Hematopoietic multipotent progenitor cell treated with erythropoietin and hydrocortisone succinate and interleukin-3 and kit ligand, for 17 days (in vitro differentiated cells): ENCODE results near the gene DPH6.
"Not testable (repeated sequence)": the region's sequence is repeated elsewhere in the genome, so short reads cannot be mapped to it uniquely, and the experiment has no call there.

Source experiments
- DNase-seq: peaks from one replicate; pipeline ENCODE4 v3.0.0-alpha.2; 2015; ENCODE audit warnings: low spot score

DPH6 gene

DNA sequence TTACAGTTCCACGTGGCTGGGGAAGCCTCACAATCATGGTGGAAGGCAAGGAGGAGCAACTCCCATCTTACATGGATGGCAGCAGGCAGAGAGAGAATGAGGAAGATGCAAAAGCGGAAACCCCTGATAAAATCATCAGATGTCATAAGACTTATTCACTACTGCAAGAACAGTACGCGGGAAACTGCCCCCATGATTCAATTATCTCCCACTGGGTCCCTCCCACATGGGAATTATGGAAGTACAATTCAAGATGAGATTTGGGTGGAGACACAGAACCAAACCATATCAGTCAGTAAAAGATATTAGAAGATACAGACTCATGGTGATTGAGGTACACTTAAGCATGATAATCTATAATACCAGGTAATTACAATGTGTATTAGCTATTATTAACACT, 217.1 kb downstream of the DPH6 start:
- DNase-seq, result not testable (repeated sequence)

DNA sequence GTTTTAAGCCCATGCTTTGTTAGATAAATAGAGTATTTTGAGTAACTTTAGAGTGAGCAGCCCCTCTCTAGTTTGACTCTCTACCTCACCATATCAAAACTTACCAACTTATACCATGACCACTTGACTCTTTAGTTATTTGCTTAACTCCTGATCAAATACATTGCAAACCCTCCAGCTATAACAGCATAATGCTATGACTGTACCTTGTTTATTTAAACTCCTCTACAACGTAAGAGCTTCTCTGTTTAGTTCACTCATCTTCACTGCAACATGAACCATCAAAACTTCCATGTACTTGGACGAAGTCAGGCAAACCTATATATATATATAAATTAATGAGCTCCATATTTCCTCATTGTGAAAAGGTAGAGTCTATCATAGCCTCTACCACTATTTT, 218.2 kb downstream of the DPH6 start:
- DNase-seq, result no peak

DNA sequence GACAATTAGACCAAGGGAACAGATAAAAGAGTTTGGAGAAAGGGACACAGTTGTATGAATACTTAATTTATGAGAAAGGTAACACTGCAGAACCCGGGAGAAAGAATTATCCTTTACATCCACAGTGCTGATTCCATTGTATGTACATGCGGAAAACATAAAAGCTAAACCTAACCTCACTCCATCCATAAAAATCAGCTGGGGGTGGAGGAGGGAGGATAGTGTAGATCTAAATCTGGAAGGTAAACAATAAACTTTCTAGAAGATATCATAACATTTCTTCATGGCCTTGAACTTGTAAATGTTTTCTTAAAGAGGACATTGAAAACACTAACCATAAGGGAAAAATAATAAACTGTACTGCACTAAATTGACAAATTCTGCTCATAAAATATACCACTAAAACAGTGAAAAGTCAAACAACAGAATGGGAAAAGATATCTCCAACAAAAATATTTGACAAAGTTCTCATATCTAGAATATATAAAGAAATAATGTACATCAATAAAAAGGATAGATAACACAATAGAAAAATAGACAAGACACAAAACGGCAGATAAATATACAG, 220.5 kb downstream of the DPH6 start:
- DNase-seq, result no peak

DNA sequence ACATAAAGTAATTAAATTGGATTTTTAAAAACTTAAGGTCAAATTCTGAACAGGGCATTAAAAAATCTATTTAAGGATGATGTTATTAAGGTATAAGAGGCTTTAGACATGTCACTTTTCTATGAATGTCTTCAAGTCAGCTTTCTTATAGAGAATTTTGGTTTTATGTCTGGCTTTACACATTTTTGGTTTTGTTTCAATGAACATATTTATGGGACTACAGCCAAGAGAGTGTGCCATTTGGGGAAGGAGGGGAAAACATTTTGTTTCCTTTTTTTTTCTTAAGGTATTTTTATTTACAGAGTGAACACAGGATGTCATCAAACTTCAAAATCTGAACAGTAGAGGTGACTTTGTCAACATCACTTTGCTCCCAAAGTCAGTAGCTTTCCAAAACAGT, 222.8 kb downstream of the DPH6 start:
- no peak for DNase-seq

DNA sequence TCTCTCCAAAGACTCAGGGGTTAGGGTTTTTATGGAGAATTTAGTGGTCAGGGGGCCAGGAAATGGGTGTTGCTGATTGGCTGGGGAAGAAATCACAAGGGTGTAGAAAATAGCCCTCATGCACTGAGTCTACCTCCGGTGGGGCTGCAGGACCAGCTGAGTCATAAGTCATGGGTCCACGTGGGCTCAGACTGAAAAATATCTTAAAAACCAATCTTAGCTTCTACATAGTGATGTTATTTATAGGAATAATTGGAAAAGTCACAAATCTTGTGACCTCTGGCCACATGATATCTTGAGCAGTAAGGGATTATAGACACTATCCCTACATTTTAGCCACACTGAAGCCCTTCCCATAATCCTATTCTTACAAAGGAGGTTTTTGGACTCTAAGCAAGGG, 224.0 kb downstream of the DPH6 start:
- DNase-seq, result no peak

DNA sequence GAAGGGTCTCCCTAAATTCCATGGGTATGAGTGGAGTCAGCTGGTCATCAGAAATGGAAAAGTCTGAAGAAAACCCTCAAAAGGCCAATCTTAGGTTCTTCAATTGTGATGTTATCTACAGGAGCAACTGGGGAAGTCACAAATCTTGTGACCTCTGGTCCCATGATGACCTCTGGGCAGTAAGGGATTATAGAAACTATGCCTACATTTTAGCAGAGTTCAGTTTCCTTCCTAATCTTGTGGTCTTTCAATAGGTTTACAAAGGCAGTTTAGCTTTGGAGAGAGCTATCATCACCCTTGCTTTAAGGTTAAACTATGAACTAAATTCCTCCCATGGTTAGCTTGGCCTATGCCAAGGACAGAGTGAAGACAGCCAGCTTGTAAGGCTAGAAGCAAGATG, 225.1 kb downstream of the DPH6 start:
- no peak for DNase-seq
